ENCODE measurements around the gene MPND. TPM values are rescaled to one million over a fixed set of nuclear protein-coding genes. Genes with fewer than 3 reads are reported as not detected.
"Not testable (repeated sequence)": the region's sequence is repeated elsewhere in the genome, so short reads cannot be mapped to it uniquely, and the experiment has no call there.

MPND gene
- total RNA-seq, 4 donors from 2014 or later = 8.3 to 26.1 (median 20.8) TPM

- no peak for DNase-seq
- Histone ChIP-seq H3K9me3 (peaks cover 0 to 5% (median 0%) of the 10 kb centered on the region in 4 donors), H3K27ac (no peak overlapping the region), H3K4me1 (peaks cover 0 to 20% (median 6%) of the 10 kb centered on the region in 4 donors), H3K27me3 (no peaks in the 10 kb centered on the region), H3K36me3 (peaks cover 0 to 22% (median 0%) of the 10 kb centered on the region in 3 donors), H3K4me3 (peak overlapping the region in 1 of 4 donors; percentile 38)
- no peak for TF ChIP-seq POLR2A (IDR thresholded peaks at IDR 0.05)
- TF ChIP-seq CTCF (IDR thresholded peaks at IDR 0.05) = no peak
These were observed 17.0 kb upstream of the MPND start for GRCh38 chr19:4326215-4326836.

- Histone ChIP-seq H3K4me3 (peak overlapping the region in 1 of 4 donors; percentile 38), H3K4me1 (peaks cover 0 to 20% (median 6%) of the 10 kb centered on the region in 4 donors), H3K27ac (no peak overlapping the region), H3K9me3 (peaks cover 0 to 5% (median 0%) of the 10 kb centered on the region in 4 donors), H3K36me3 (peaks cover 0 to 24% (median 0%) of the 10 kb centered on the region in 3 donors), H3K27me3 (no peaks in the 10 kb centered on the region)
- no peak for TF ChIP-seq POLR2A (IDR thresholded peaks at IDR 0.05)
- no peak for TF ChIP-seq CTCF (IDR thresholded peaks at IDR 0.05)
- no peak for DNase-seq
These were observed 16.5 kb upstream of the MPND start for GRCh38 chr19:4326837-4327251.

- peak in 2 of 3 donors; percentile 69 to 87 for DNase-seq
- peak overlapping the region in 3 of 4 donors; percentile 8 to 67 (median 31) for H3K27ac ChIP-seq
These were observed 16.0 kb upstream of the MPND start for GRCh38 chr19:4327252-4327876.

GRCh38 chr19:4327877-4328242 lies 15.5 kb upstream of the MPND start:
- peak overlapping the region; percentile 2 to 52 (median 27) for H3K4me3 ChIP-seq
- TF ChIP-seq CTCF (IDR thresholded peaks at IDR 0.05) (no peak), POLR2A (IDR thresholded peaks at IDR 0.05) (no peak)
- no peak for DNase-seq
- H3K9me3 ChIP-seq = no peaks in the 10 kb centered on the region
- H3K27me3 ChIP-seq = no peaks in the 10 kb centered on the region
- H3K27ac ChIP-seq = peak overlapping the region in 3 of 4 donors; percentile 8 to 67 (median 31)
- H3K4me1 ChIP-seq = peaks cover 0 to 20% (median 6%) of the 10 kb centered on the region in 4 donors
- peaks cover 0 to 24% (median 0%) of the 10 kb centered on the region in 3 donors for H3K36me3 ChIP-seq

More at GRCh38 chr19:4327252-4327876, 16.0 kb upstream of the MPND start:
- no peaks in the 10 kb centered on the region for H3K27me3 ChIP-seq
- peaks cover 0 to 24% (median 0%) of the 10 kb centered on the region in 3 donors for H3K36me3 ChIP-seq
- TF ChIP-seq CTCF (IDR thresholded peaks at IDR 0.05) (no peak), POLR2A (IDR thresholded peaks at IDR 0.05) (no peak)
- peak overlapping the region; percentile 2 to 52 (median 27) for H3K4me3 ChIP-seq
- peaks cover 0 to 20% (median 6%) of the 10 kb centered on the region in 4 donors for H3K4me1 ChIP-seq
- peaks cover 0 to under 1% (median 0%) of the 10 kb centered on the region in 4 donors for H3K9me3 ChIP-seq

- Histone ChIP-seq H3K27ac (peak overlapping the region in 3 of 4 donors; percentile 51 to 67 (median 65)), H3K36me3 (peaks cover 0 to 24% (median 0%) of the 10 kb centered on the region in 3 donors), H3K27me3 (no peaks in the 10 kb centered on the region), H3K4me3 (peak overlapping the region; percentile 40 to 52 (median 43)), H3K9me3 (no peaks in the 10 kb centered on the region), H3K4me1 (peaks cover 0 to 20% (median 6%) of the 10 kb centered on the region in 4 donors)
- peak; percentile 81 to 97 (median 91) for DNase-seq
- no peak for TF ChIP-seq CTCF (IDR thresholded peaks at IDR 0.05)
- no peak for TF ChIP-seq POLR2A (IDR thresholded peaks at IDR 0.05)
These were observed 14.9 kb upstream of the MPND start for GRCh38 chr19:4328243-4328990.

GRCh38 chr19:4328991-4329681 lies 14.2 kb upstream of the MPND start:
- Histone ChIP-seq H3K27ac (peak overlapping the region in 2 of 4 donors; percentile 51 to 65), H3K4me3 (peak overlapping the region; percentile 40 to 50 (median 43)), H3K36me3 (peaks cover 0 to 24% (median 0%) of the 10 kb centered on the region in 3 donors), H3K4me1 (peaks cover 0 to 20% (median 6%) of the 10 kb centered on the region in 4 donors)
- not testable (repeated sequence) for DNase-seq, H3K27me3 ChIP-seq, H3K9me3 ChIP-seq

Data from Peyer's patch (tissue), 4 donors.